ENCODE data around the gene TENT5C.

The TENT5C gene

GRCh38 chr1:117657949-117658660 lies 52.3 kb downstream of the TENT5C start:
- TF ChIP-seq CTCF (IDR thresholded peaks at IDR 0.05; ENCODE audit: insufficient read depth, low read length, missing control alignments), result no peak
- H3K4me3 ChIP-seq (ENCODE audit: low read depth, low read length), result no peak overlapping the region
- POLR2A ChIA-PET, result no interaction called here
- CTCF ChIA-PET, result no interaction called here
- no peak for DNase-seq (ENCODE audit: low read depth, low spot score)

- no peak for DNase-seq (ENCODE audit: low read depth, low spot score)
- H3K4me3 ChIP-seq (ENCODE audit: low read depth, low read length), result no peak overlapping the region
- CTCF ChIA-PET, result no interaction called here
- POLR2A ChIA-PET, result no interaction called here
- no peak for TF ChIP-seq CTCF (IDR thresholded peaks at IDR 0.05; ENCODE audit: insufficient read depth, low read length, missing control alignments)
Observed at GRCh38 chr1:117658676-117659075, 52.8 kb downstream of the TENT5C start.

GRCh38 chr1:117659550-117660270 lies 53.9 kb downstream of the TENT5C start:
- no peak for TF ChIP-seq CTCF (IDR thresholded peaks at IDR 0.05; ENCODE audit: insufficient read depth, low read length, missing control alignments)
- DNase-seq (ENCODE audit: low read depth, low spot score), result no peak
- CTCF ChIA-PET, result interaction anchor here (1.2 kb wide), 1 partner anchor 10 kb away, joined by 3 read pairs; no protein-coding TSS in a partner anchor
- H3K4me3 ChIP-seq (ENCODE audit: low read depth, low read length), result no peak overlapping the region
- POLR2A ChIA-PET, result no interaction called here

- H3K4me3 ChIP-seq (ENCODE audit: low read depth, low read length), result no peak overlapping the region
- TF ChIP-seq CTCF (IDR thresholded peaks at IDR 0.05; ENCODE audit: insufficient read depth, low read length, missing control alignments), result no peak
- CTCF ChIA-PET, result interaction anchor here (1.2 kb wide), 2 partner anchors 11 to 19 kb away, joined by 3 read pairs; no protein-coding TSS in a partner anchor
- DNase-seq (ENCODE audit: low read depth, low spot score), result no peak
- POLR2A ChIA-PET, result interaction anchor here (1.0 kb wide), 1 partner anchor 13 kb away, joined by 5 read pairs; no protein-coding TSS in a partner anchor
Observed at GRCh38 chr1:117660271-117660965, 54.6 kb downstream of the TENT5C start.

- ChIA-PET POLR2A (interaction anchor here (1.0 kb wide), 1 partner anchor 13 kb away, joined by 5 read pairs; no protein-coding TSS in a partner anchor), CTCF (interaction anchor here (1.2 kb wide), 1 partner anchor 19 kb away, joined by 3 read pairs; no protein-coding TSS in a partner anchor)
- no peak for DNase-seq (ENCODE audit: low read depth, low spot score)
- no peak overlapping the region for H3K4me3 ChIP-seq (ENCODE audit: low read depth, low read length)
- TF ChIP-seq CTCF (IDR thresholded peaks at IDR 0.05; ENCODE audit: insufficient read depth, low read length, missing control alignments), result no peak
Observed at GRCh38 chr1:117661027-117661426, 55.2 kb downstream of the TENT5C start.

GRCh38 chr1:117662667-117663066 lies 56.8 kb downstream of the TENT5C start:
- no peak for DNase-seq (ENCODE audit: low read depth, low spot score)
- CTCF ChIA-PET, result interaction anchor here (0.7 kb wide), 1 partner anchor 24 kb away, joined by 3 read pairs; no protein-coding TSS in a partner anchor
- H3K4me3 ChIP-seq (ENCODE audit: low read depth, low read length), result no peak overlapping the region
- POLR2A ChIA-PET, result no interaction called here
- TF ChIP-seq CTCF (IDR thresholded peaks at IDR 0.05; ENCODE audit: insufficient read depth, low read length, missing control alignments), result no peak

Data from AG04449 (cell line).